Tibial artery (tissue), 4 donors: Measurements from ENCODE around the gene TOM1.
A peak's percentile ranks its signal among the peaks of the same experiment; 100 is the strongest.

Source experiments
- DNase-seq, 2 donors: peaks; one replicate each; pipeline ENCODE4 v3.0.0-alpha.2; 2019
- H3K27ac ChIP-seq, 2 donors: fragments of 200-600 bp; sonication (generic) in 1 of 2; 1 replicate in 1 of 2; 2 replicates in 1 of 2; pipeline ENCODE4 v1.5.1; 2018 to 2019; ENCODE audit warnings: mild to moderate bottlenecking in 1 of 2
- H3K27me3 ChIP-seq, 2 donors: fragments of 200-600 bp; sonication (generic) in 1 of 2; one replicate each; pipeline versions ENCODE4 v1.5.1 to v1.6.0; 2016 to 2019
- H3K36me3 ChIP-seq, 3 donors: fragments of 200-600 bp; sonication (generic) in 2 of 3; one replicate each; pipeline ENCODE4 v1.5.1; 2016 to 2019; ENCODE audit warnings: mild to moderate bottlenecking in 2 of 3
- H3K4me1 ChIP-seq, 4 donors: fragments of 200-600 bp; sonication (generic) in 2 of 4; 1 replicate in 3 of 4; 2 replicates in 1 of 4; pipeline ENCODE4 v1.5.1; 2016 to 2019
- H3K4me3 ChIP-seq, 2 donors: fragments of 200-600 bp; sonication (generic) in 1 of 2; 1 replicate in 1 of 2; 2 replicates in 1 of 2; pipeline ENCODE4 v1.5.1; 2018 to 2019; ENCODE audit warnings: mild to moderate bottlenecking in 2 of 2
- H3K9me3 ChIP-seq, 3 donors: fragments of 200-600 bp; sonication (generic) in 1 of 3; one replicate each; pipeline ENCODE4 v1.5.1; 2016 to 2019
- CTCF ChIP-seq, 2 experiments: fragments of 200-600 bp in 1 of 2; fragments of 450-650 bp in 1 of 2; IDR thresholded peaks; one replicate each; pipeline ENCODE4 v1.5.1; 2017 to 2019; ENCODE audit warnings: antibody characterized with exemption in 2 of 2, mild to moderate bottlenecking in 1 of 2, moderate library complexity in 1 of 2
- intact Hi-C: fragments of 100-400 bp; cut with DNase I; formaldehyde crosslinking; loops from one replicate; pipeline ENCODE4 v1.15.0; 2023; ENCODE audit warnings: low total_unique reads

Gene TOM1

GRCh38 chr22:35316751-35317150 lies 17.1 kb downstream of the TOM1 start:
- intact Hi-C loops = no loop called here

GRCh38 chr22:35317680-35318290 lies 18.1 kb downstream of the TOM1 start:
- H3K27me3 ChIP-seq = no peaks in the 10 kb centered on the region
- no peak overlapping the region for H3K27ac ChIP-seq
- TF ChIP-seq CTCF (IDR thresholded peaks at IDR 0.05) = no peak
- no peak overlapping the region for H3K4me3 ChIP-seq
- peak in 1 of 2 donors; percentile 58 for DNase-seq
- intact Hi-C loops = no loop called here
- H3K9me3 ChIP-seq = no peaks in the 10 kb centered on the region
- H3K36me3 ChIP-seq = peaks cover 28 to 60% (median 54%) of the 10 kb centered on the region in 3 donors
- H3K4me1 ChIP-seq = peaks cover 0 to 37% (median 30%) of the 10 kb centered on the region in 4 donors

More at GRCh38 chr22:35316751-35317150, 17.1 kb downstream of the TOM1 start:
- Histone ChIP-seq H3K36me3 (peaks cover 20 to 50% (median 43%) of the 10 kb centered on the region in 3 donors), H3K9me3 (no peaks in the 10 kb centered on the region), H3K4me3 (no peak overlapping the region), H3K27me3 (no peaks in the 10 kb centered on the region), H3K27ac (no peak overlapping the region), H3K4me1 (peaks cover 0 to 43% (median 38%) of the 10 kb centered on the region in 4 donors)
- no peak for TF ChIP-seq CTCF (IDR thresholded peaks at IDR 0.05)
- DNase-seq = peak in 1 of 2 donors; percentile 23

DNA sequence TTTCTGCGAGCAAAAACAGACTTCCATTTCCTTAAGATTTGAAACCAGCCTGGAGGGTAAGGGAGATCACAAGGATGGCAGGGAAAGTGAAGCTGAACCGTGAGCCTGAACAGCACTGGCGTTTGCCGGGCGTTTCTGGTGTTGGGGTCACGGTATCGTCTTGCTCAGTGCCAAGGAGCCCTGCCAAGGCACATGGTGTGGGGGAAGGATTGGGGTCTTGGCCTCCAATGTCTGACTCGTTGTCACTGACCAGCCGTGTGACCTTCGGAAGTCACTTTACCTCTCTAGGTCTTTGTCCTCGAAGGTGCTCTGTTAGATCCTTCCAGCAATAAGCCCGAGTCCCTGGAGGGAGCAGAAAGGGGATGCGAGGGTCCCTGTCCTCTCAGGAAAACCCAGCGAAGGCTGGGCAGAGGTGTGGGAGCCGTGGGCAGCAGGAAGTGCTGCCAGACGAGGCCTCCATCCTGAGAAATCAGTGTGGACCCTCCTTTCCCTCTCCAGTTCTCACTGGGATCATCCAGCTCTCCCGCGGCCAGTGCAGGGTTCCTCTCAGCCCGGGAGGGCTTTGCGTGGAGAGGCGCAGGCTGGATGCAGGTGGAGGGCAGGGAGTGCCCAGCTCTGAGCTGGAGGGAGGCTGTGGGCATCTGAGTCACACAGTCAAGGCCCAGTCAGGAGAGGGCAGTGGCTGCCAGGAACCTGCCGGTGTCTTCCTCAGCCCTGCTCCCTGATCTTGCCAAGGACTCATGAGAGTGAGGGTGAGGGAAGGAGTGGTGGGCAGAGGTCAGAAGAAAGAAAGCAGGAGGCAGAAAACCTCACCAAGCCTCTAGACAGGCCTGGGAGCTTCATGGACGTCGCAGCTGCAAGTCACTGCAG lies 18.9 kb downstream of the TOM1 start:
- no peak overlapping the region for H3K4me3 ChIP-seq
- intact Hi-C loops = no loop called here

GRCh38 chr22:35319244-35319985 lies 19.7 kb downstream of the TOM1 start:
- intact Hi-C loops = no loop called here
- H3K4me3 ChIP-seq = no peak overlapping the region
- no peaks in the 10 kb centered on the region for H3K27me3 ChIP-seq
- peaks cover 0 to 20% (median 16%) of the 10 kb centered on the region in 4 donors for H3K4me1 ChIP-seq
- no peak overlapping the region for H3K27ac ChIP-seq
- no peak for DNase-seq
- TF ChIP-seq CTCF (IDR thresholded peaks at IDR 0.05) = no peak
- no peaks in the 10 kb centered on the region for H3K9me3 ChIP-seq
- peaks cover 42 to 76% (median 70%) of the 10 kb centered on the region in 3 donors for H3K36me3 ChIP-seq

More for the DNA sequence above, 18.9 kb downstream of the TOM1 start:
- Histone ChIP-seq H3K4me1 (peaks cover 0 to 29% (median 22%) of the 10 kb centered on the region in 4 donors), H3K9me3 (no peaks in the 10 kb centered on the region), H3K27ac (no peak overlapping the region), H3K36me3 (peaks cover 36 to 68% (median 62%) of the 10 kb centered on the region in 3 donors), H3K27me3 (no peaks in the 10 kb centered on the region)
- DNase-seq = peak in 1 of 2 donors; percentile 55
- no peak for TF ChIP-seq CTCF (IDR thresholded peaks at IDR 0.05)

- TF ChIP-seq CTCF (IDR thresholded peaks at IDR 0.05) = no peak
- Histone ChIP-seq H3K27ac (no peak overlapping the region), H3K27me3 (no peaks in the 10 kb centered on the region), H3K4me3 (no peak overlapping the region), H3K9me3 (no peaks in the 10 kb centered on the region), H3K4me1 (no peaks in the 10 kb centered on the region), H3K36me3 (peaks cover 67 to 99% (median 96%) of the 10 kb centered on the region in 3 donors)
- intact Hi-C loops = no loop called here
- DNase-seq = no peak
Observed at GRCh38 chr22:35322126-35322525, 22.4 kb downstream of the TOM1 start.
